ENCODE results near the gene ZNF638. TPM values are rescaled to one million over a fixed set of nuclear protein-coding genes. Genes with fewer than 3 reads are reported as not detected.

ZNF638 gene
- total and polyA plus RNA-seq, 4 donors, result 193 to 317 (median 226) TPM

DNA sequence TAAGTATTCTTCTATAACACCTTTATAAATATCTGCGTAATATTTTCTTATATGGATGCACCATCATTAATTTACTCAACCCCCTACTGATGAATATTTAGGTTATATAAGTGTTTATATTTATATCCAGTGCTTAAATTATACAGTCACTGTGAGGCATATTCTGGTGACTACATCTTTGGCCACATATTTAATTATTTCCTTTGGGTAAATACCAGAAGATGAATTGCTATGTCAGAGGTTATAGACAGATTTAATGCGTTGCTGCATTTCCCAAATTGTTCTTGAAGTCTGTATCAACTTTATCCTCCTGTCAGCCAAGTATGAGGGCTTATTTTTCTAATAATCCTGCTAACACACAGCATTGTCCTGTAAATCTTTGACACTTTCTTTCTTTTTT, 140.4 kb downstream of the ZNF638 start:
- Histone ChIP-seq H3K36me3 (ENCODE audit: control insufficient read depth, insufficient read depth, low read length) (no peaks in the 10 kb centered on the region), H3K4me1 (ENCODE audit: control insufficient read depth, insufficient read depth, low read length) (peaks cover under 1% of the 10 kb centered on the region), H3K27me3 (ENCODE audit: control insufficient read depth, insufficient read depth, low read length) (peaks cover 22% of the 10 kb centered on the region), H3K4me3 (ENCODE audit: low read depth, low read length) (no peak overlapping the region), H3K27ac (ENCODE audit: low read depth, low read length) (no peak overlapping the region), H3K9me3 (ENCODE audit: control insufficient read depth, insufficient read depth, low read length) (no peaks in the 10 kb centered on the region)
- DNase-seq (ENCODE audit: low read depth in 4 of 6, low spot score in 6 of 6), result no peak
- no CpG with 5 or more reads among the region's 2 CpGs for WGBS (ENCODE audit: insufficient coverage)

DNA sequence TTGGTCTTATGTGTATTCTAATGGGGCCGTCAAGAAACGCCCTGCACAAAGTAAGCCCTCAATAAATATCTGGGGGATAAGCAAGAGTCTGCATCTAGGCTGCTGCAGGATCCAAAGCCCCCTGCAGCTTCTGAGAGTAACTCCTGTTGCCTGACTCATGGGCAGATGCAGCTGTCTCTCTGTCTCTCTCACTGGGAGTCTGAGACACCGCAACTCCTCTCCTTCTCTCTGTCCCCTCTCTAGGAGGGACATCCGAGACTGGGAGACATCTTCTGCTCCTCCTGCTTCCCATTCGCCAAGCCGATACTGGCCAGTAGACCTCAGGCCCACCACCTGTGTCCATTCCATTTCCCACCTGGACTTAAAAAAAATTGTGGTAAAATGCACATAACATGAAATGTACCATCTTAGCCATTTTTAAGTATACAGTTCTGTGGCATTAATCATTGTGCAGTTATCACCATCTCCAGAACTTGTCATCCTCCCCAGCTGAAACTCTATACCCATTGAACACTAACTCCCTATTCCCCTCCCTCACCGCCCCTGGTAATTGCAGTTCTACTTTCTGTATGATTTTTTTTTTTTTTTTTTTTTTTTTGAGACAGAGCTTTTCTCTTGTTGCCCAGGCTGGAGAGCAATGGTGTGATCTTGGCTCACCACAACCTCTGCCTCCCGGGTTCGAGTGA, 141.9 kb downstream of the ZNF638 start:
- peaks cover 3% of the 10 kb centered on the region for H3K9me3 ChIP-seq (ENCODE audit: control insufficient read depth, insufficient read depth, low read length)
- H3K36me3 ChIP-seq (ENCODE audit: control insufficient read depth, insufficient read depth, low read length), result no peaks in the 10 kb centered on the region
- H3K4me1 ChIP-seq (ENCODE audit: control insufficient read depth, insufficient read depth, low read length), result no peaks in the 10 kb centered on the region
- H3K27ac ChIP-seq (ENCODE audit: low read depth, low read length), result no peak overlapping the region
- peaks cover 9% of the 10 kb centered on the region for H3K27me3 ChIP-seq (ENCODE audit: control insufficient read depth, insufficient read depth, low read length)
- no peak for DNase-seq (ENCODE audit: low read depth in 4 of 6, low spot score in 6 of 6)
- WGBS (ENCODE audit: insufficient coverage), result 71% methylated on average over 1 of the region's 9 CpGs
- H3K4me3 ChIP-seq (ENCODE audit: low read depth, low read length), result no peak overlapping the region

DNA sequence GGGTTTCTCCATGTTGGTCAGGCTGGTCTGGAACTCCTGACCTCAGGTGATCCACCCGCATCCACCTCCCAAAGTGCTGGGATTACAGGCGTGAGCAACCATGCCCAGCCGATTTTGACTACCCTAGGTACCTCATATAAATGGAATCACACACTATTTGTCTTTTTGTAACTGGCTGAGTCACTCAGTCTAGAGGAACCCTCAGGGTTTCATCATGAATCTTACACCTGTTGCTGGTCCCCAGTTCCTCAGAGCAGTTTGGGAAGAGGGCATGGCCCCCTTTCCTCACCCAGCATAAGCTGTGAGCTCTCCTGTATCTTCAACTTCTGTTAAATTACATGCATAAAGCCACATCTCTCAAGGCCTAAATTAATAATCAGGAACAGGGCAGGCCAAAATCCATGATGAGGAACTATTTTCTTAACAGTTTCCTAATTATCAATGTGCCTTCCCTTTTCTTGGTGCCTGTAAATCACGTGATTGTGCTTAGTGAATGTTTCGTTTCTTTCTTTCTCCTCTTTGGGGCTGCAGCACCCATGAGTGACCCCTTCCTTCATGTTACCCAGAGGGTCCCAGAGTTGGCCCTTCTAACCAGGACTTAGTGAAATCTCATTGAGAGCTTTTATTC, 142.6 kb downstream of the ZNF638 start:
- Histone ChIP-seq H3K4me1 (ENCODE audit: control insufficient read depth, insufficient read depth, low read length) (no peaks in the 10 kb centered on the region), H3K36me3 (ENCODE audit: control insufficient read depth, insufficient read depth, low read length) (no peaks in the 10 kb centered on the region), H3K27ac (ENCODE audit: low read depth, low read length) (no peak overlapping the region), H3K9me3 (ENCODE audit: control insufficient read depth, insufficient read depth, low read length) (peaks cover 3% of the 10 kb centered on the region), H3K4me3 (ENCODE audit: low read depth, low read length) (no peak overlapping the region), H3K27me3 (ENCODE audit: control insufficient read depth, insufficient read depth, low read length) (peaks cover 4% of the 10 kb centered on the region)
- DNase-seq (ENCODE audit: low read depth in 4 of 6, low spot score in 6 of 6), result no peak
- WGBS (ENCODE audit: insufficient coverage), result no CpG with 5 or more reads among the region's 5 CpGs

DNA sequence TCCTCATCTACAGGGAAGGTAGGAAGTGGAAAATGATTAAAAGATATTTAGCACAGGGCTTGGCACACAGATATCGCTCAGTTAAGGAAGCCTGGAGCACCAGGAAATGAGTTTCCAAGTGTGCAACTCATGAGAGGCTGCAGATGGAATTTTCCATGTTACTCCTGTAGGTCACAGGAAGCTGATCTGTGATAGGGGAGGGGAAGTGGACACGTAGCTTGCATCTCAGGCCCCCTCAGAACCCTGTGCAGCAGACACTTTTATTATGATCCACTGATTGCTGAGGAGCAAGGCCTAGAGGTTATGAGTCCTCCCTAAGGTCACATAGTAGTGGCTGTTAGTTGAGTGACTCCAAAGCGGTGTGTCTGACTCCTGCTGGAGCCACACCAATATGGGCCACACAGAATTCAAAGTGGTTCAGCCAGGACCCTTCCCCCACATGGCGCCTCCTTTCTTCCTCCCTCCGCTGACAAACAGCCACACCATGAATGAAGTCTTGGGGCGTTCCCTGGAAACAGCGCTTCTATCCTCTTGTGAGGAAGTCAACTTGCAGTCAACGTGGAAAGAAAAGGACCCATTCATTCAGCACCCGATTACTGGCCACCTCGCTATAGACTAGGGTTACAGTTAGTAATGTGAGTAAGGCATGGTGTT, 143.3 kb downstream of the ZNF638 start:
- Histone ChIP-seq H3K27me3 (ENCODE audit: control insufficient read depth, insufficient read depth, low read length) (no peaks in the 10 kb centered on the region), H3K9me3 (ENCODE audit: control insufficient read depth, insufficient read depth, low read length) (peaks cover 3% of the 10 kb centered on the region), H3K4me1 (ENCODE audit: control insufficient read depth, insufficient read depth, low read length) (no peaks in the 10 kb centered on the region), H3K36me3 (ENCODE audit: control insufficient read depth, insufficient read depth, low read length) (no peaks in the 10 kb centered on the region), H3K4me3 (ENCODE audit: low read depth, low read length) (no peak overlapping the region), H3K27ac (ENCODE audit: low read depth, low read length) (no peak overlapping the region)
- peak in 1 of 6 donors; percentile 21 for DNase-seq (ENCODE audit: low read depth in 4 of 6, low spot score in 6 of 6)
- 88% methylated on average over 6 of the region's 10 CpGs for WGBS (ENCODE audit: insufficient coverage)

DNA sequence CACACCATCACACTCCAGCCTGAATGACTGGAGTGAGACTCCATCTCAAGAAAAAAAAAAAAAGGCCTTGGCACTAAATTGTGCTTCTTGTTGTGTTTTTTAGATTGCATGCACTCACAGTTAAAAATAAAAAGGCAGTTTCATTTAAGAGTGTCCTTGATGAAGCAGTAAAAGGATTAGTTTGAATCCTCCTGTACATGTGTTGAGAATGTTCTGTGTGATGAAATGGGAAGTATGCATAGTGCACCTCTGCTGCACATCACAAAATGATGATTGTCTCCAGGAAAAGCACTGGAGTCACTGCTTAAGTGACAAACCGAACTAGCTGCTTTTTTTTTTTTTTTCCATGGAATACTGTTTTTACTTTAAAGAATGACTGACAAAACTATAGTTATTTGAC, 144.9 kb downstream of the ZNF638 start:
- H3K9me3 ChIP-seq (ENCODE audit: control insufficient read depth, insufficient read depth, low read length), result peaks cover 3% of the 10 kb centered on the region
- H3K36me3 ChIP-seq (ENCODE audit: control insufficient read depth, insufficient read depth, low read length), result no peaks in the 10 kb centered on the region
- H3K27ac ChIP-seq (ENCODE audit: low read depth, low read length), result no peak overlapping the region
- no CpG with 5 or more reads among the region's 1 CpG for WGBS (ENCODE audit: insufficient coverage)
- no peaks in the 10 kb centered on the region for H3K4me1 ChIP-seq (ENCODE audit: control insufficient read depth, insufficient read depth, low read length)
- DNase-seq (ENCODE audit: low read depth in 4 of 6, low spot score in 6 of 6), result no peak
- no peaks in the 10 kb centered on the region for H3K27me3 ChIP-seq (ENCODE audit: control insufficient read depth, insufficient read depth, low read length)
- no peak overlapping the region for H3K4me3 ChIP-seq (ENCODE audit: low read depth, low read length)

DNA sequence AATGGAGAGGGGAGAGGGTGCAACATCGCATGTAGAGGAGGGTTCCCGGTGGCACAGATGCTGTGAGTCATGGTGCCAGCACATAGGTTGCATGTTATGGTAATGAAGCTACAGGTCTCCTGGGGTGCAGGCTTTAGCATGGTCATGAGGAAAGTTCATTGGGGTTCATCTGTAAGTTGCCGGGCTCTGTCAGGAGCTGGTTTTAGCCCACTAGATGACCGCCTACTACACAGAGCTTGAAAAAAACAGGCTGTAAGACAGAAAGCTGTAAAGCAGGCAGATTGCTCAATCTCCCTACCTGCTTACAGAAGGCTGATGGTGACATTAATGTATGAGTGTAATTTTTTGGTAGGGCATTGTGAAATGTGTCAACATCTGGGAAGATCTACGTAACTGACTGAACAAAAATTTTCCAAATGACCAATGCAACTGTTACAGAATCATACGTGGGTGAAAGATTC, 145.7 kb downstream of the ZNF638 start:
- no peak for DNase-seq (ENCODE audit: low read depth in 4 of 6, low spot score in 6 of 6)
- Histone ChIP-seq H3K27ac (ENCODE audit: low read depth, low read length) (no peak overlapping the region), H3K4me1 (ENCODE audit: control insufficient read depth, insufficient read depth, low read length) (peaks cover 4% of the 10 kb centered on the region), H3K4me3 (ENCODE audit: low read depth, low read length) (no peak overlapping the region), H3K9me3 (ENCODE audit: control insufficient read depth, insufficient read depth, low read length) (peaks cover 3% of the 10 kb centered on the region), H3K27me3 (ENCODE audit: control insufficient read depth, insufficient read depth, low read length) (no peaks in the 10 kb centered on the region), H3K36me3 (ENCODE audit: control insufficient read depth, insufficient read depth, low read length) (no peaks in the 10 kb centered on the region)
- WGBS (ENCODE audit: insufficient coverage), result 60% methylated on average over 2 of the region's 6 CpGs

DNA sequence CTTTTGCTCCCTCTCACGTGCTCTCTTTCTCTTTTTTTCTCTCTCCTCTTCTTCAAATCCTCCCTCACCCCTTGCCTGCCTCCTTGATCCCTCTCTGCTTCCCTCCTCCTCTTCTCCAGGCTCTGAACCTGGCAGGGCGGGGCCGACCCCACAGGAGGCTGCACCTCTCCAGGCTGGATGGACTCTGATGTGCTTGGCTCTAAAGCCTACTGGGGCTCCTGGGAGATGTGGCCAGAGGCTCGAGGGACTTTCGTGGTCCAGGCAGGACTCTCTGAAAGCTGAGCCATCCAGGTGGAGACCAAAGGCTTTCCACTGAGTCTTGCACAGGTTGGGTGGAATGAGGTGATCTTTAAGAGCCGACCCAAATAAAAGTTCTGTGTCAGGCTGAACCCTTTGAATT, 147.2 kb downstream of the ZNF638 start:
- Histone ChIP-seq H3K36me3 (ENCODE audit: control insufficient read depth, insufficient read depth, low read length) (no peaks in the 10 kb centered on the region), H3K27ac (ENCODE audit: low read depth, low read length) (no peak overlapping the region), H3K9me3 (ENCODE audit: control insufficient read depth, insufficient read depth, low read length) (peaks cover 3% of the 10 kb centered on the region), H3K4me3 (ENCODE audit: low read depth, low read length) (no peak overlapping the region), H3K27me3 (ENCODE audit: control insufficient read depth, insufficient read depth, low read length) (no peaks in the 10 kb centered on the region), H3K4me1 (ENCODE audit: control insufficient read depth, insufficient read depth, low read length) (peaks cover 4% of the 10 kb centered on the region)
- WGBS (ENCODE audit: insufficient coverage), result 79% methylated on average over 6 of the region's 6 CpGs
- DNase-seq (ENCODE audit: low read depth in 4 of 6, low spot score in 6 of 6), result no peak

DNA sequence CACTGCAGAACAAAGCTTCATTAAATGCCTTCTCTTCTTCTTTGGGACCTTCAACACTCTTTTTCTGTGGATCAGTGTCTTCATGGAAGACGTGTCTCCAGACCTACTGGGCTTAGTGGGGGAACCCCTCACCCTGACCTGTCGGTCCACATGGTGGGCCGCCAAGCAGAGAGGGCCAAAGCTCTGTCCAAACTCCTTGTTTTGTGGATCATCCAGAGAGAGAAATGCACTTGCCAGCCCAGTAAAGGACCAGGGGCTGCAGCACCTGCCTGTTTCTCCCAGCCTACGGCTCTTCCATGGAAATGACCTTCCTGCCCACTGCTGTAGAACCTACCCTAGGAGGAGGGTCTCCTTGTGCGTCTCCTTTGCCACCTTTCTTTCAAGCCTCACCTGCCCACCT, 147.7 kb downstream of the ZNF638 start:
- DNase-seq (ENCODE audit: low read depth in 4 of 6, low spot score in 6 of 6), result no peak
- Histone ChIP-seq H3K4me1 (ENCODE audit: control insufficient read depth, insufficient read depth, low read length) (peaks cover 4% of the 10 kb centered on the region), H3K9me3 (ENCODE audit: control insufficient read depth, insufficient read depth, low read length) (peaks cover 3% of the 10 kb centered on the region), H3K36me3 (ENCODE audit: control insufficient read depth, insufficient read depth, low read length) (no peaks in the 10 kb centered on the region), H3K27ac (ENCODE audit: low read depth, low read length) (no peak overlapping the region), H3K27me3 (ENCODE audit: control insufficient read depth, insufficient read depth, low read length) (no peaks in the 10 kb centered on the region), H3K4me3 (ENCODE audit: low read depth, low read length) (no peak overlapping the region)
- 90% methylated on average over 5 of the region's 5 CpGs for WGBS (ENCODE audit: insufficient coverage)

DNA sequence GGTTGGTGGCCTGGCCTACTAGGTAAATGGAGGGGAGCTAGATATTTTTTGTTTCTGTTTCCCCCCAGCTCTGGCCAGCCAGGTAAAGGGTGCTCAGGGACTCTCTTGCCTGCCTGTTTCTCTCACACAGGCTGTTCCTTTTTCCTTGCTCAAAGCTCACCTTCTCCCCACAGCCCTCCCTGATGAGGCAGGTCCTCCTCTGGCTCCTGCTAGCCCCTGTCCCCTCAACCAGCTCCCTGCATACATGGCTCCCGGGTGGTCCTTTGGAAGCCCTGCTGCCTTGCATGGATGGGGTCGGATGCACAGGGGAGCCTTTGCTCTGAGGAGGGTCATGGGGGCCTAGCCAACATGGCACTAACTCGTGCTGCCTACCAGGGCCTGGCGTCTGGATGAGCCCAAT, 149.5 kb downstream of the ZNF638 start:
- H3K9me3 ChIP-seq (ENCODE audit: control insufficient read depth, insufficient read depth, low read length), result peaks cover 3% of the 10 kb centered on the region
- DNase-seq (ENCODE audit: low read depth in 4 of 6, low spot score in 6 of 6), result no peak
- 95% methylated on average over 4 of the region's 4 CpGs for WGBS (ENCODE audit: insufficient coverage)
- no peak overlapping the region for H3K27ac ChIP-seq (ENCODE audit: low read depth, low read length)
- H3K36me3 ChIP-seq (ENCODE audit: control insufficient read depth, insufficient read depth, low read length), result no peaks in the 10 kb centered on the region
- no peak overlapping the region for H3K4me3 ChIP-seq (ENCODE audit: low read depth, low read length)
- peaks cover 4% of the 10 kb centered on the region for H3K4me1 ChIP-seq (ENCODE audit: control insufficient read depth, insufficient read depth, low read length)
- H3K27me3 ChIP-seq (ENCODE audit: control insufficient read depth, insufficient read depth, low read length), result no peaks in the 10 kb centered on the region

Measured in spinal cord (tissue), 10 donors.